Hematopoietic multipotent progenitor cell treated with erythropoietin and hydrocortisone succinate and interleukin-3 and kit ligand, for 6 days (in vitro differentiated cells): Measurements from ENCODE around the gene ANKS3.
A peak's percentile ranks its signal among the peaks of the same experiment; 100 is the strongest.

Source experiments
- DNase-seq: peaks from one replicate; pipeline ENCODE4 v3.0.0-alpha.2; 2015

ANKS3 gene, protein sequence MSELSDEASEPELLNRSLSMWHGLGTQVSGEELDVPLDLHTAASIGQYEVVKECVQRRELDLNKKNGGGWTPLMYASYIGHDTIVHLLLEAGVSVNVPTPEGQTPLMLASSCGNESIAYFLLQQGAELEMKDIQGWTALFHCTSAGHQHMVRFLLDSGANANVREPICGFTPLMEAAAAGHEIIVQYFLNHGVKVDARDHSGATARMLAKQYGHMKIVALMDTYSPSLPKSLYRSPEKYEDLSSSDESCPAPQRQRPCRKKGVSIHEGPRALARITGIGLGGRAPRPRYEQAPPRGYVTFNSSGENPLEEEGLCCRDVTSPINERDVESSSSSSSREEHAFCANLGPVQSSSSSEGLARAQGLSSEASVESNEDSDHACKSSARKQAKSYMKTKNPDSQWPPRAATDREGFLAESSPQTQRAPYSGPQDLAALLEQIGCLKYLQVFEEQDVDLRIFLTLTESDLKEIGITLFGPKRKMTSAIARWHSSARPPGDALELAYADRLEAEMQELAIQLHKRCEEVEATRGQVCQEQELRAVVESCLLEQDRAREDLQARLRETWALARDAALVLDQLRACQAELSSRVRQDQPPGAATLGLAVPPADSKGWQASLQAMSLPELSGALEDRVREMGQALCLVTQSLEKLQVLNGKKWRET

DNA sequence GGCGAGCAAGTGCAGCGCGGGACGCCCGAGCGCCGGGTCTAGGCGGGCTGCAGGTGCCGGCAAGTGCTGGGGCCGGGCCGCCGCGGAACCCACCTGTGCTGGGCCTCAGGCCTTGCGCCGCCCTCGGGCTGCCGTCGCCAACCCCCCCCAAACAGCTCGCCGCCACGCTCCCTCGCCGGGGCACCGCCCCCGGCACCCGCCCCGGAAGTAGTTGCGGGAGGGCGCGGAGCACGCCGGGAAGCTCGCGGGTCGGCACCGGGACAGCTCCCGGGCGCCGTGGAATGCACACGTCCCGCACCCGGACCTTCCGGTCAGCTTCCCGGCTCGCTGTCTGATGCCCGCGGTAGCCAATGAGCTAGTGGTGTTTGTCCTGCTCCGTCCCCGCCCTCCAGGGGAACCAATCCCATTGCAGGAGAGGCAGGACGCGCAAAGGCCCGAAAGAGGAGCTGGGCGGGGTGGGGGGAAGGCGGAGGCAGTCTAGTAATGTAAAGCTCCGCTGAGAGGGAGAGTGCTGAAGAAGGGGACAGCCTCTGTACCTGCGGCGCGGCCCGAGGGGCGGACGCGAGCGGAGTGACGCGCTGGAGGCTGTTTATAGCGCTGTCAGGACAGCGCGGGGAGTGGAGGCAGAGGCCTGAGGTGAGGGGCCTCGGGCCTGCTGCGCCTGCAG lies at the start of gene ANKS3, which contains the start of gene DNAAF8:
Gene ANKS3, minus strand, starts transcription at position 209 of the 667 bp plus-strand sequence. CDS start 4,122 bp downstream, outside the sequence.
Gene DNAAF8, plus strand, starts transcription at position 475 of the 667 bp plus-strand sequence. CDS start 1,978 bp downstream, outside the sequence.
- peak; percentile 98 for DNase-seq

DNA sequence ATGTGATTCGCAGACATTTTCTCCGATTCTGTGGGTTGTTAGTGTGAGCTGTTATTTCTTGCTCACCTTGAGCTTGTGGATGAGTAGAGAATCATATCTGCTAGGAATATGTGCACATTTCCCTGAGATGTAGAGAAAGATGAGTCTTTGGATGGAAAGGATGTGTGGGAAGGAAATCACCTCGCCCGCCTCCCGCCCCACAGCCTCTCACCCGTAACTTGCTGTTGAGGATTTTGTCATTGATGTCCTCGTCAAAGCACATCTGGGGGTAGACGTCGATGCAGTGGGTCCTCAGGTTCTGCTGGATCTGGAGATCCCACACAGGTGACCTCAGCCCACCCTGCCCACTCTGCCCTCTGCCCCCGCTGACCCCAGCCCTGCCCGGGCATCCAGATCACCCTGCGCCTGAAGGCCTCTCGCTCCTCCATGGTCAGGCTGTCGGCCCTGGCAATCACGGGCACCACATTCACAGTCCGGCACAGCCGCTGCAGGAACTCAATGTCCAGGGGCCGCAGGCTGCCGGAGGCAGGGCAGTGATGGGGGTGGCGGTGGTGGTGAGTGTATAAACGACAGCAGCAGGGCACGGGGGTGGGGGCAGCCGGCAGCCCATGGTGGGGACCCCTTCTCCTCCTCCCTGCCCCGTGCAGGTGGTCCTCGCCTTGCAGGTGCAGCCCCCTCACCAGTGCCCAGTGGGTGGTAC lies 49.3 kb upstream of the ANKS3 start:
- no peak for DNase-seq

DNA sequence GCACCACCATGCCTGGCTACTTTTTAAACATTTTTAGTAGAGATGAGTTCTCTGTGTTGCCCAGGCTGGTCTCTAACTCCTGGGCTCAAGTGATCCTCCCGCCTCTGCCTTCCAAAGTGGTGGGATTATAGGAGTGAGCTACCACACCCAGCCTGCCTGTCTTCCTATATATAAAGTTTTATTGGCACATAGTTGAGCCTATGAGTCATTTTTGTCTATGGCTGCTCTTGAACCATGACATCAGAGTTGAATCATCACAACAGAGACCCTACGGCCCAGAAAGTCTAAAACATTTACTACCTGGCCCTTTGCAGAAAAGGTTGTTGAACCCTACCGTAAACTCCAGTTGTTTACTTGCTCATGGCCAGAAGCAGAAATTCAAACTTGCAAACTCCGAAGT lies 46.2 kb upstream of the ANKS3 start:
- DNase-seq: no peak

DNA sequence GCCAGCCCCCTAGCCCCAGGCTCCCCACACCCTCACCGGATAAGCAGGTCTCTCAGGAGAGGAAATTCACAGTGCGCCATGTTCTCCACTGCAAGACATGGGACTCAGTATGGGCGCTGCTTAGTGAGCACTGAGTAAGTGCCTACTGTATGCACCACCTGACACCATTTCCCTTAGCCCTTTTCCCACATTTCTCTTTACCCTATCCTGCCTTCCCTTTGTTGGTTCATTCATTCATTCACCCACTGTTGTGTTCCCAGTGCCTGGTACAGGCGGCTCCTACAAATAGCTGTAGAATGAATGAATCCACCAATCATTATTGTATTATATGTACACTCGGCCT lies 44.0 kb upstream of the ANKS3 start:
- DNase-seq: no peak

DNA sequence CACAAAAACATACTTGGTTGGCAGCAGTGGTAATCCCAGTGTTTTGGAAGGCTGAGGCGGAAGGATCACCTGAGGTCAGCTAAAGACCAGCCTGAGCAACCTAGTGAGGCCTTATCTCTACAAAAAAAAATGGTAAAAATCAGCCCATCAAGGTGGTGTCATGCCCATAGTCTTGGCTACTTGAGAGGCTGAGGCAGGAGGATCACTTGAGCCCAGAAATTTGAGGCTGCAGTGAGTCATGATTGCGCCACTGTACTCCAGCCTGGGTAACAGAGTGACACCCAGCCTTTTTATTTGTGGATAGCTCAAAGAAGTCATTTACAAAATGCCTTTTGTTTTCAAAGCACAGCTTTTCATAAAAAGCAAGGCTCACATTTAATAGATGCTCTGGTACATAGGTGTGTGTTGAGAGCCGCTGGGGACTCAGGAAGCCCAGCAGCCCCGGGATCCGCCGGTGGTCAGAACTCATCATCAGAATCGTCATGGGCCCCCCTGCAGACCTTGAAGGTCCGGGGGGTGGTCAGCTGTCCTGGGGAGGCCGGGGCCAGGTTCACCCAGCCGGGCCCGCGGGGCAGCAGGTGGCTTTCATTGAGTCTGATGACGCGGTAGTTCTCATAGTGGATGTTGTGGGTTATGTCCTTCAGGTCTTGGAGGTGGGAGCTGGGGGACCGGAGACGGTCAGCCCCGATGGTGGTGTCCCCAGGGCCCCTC lies 43.4 kb upstream of the ANKS3 start:
- no peak for DNase-seq

DNA sequence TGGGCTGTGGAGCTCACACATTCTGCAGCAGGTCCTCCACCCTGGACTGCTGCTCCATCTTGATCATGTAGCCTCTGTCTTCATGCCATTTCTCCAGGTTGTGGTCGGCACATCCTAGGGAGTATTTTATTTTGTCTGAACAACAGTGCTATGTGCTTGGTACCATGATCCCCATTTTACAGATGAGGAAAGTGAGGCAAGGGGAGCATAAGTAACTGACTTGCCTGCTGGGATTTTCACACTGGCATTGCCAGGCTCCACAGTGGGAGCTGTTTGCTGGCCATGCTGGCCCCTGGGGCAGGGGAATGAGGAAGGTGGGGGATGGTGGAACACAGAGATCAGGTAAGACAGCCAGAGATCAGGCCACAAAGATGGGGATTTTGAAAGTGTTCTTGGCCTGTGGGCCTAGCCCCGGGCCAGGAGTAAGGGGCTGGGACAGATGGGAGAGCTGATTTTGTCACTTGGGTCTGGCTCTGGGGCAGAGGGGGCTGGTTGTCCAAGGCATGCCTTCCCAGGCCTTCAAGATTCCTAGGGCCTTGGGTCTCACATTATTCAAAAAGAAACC lies 42.2 kb upstream of the ANKS3 start:
- DNase-seq: no peak

DNA sequence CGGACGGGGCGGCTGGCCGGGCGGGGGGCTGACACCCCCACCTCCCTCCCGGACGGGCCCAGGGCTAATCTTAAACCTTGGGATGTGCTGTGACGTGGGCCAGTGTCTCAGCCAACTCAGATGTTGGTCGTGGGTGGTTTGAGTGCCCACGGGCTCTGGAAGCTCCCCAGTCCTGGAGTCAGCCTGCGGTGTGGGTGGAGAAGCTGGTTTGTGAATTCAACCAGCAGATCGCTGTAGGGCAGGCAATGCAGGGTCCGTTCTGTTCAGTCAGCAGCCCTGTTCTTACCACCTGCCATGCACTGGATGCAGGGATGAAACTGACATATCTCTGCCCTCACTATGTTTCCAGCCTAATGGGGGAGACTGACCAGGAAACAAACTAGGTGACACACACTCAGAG lies 40.9 kb upstream of the ANKS3 start:
- no peak for DNase-seq

DNA sequence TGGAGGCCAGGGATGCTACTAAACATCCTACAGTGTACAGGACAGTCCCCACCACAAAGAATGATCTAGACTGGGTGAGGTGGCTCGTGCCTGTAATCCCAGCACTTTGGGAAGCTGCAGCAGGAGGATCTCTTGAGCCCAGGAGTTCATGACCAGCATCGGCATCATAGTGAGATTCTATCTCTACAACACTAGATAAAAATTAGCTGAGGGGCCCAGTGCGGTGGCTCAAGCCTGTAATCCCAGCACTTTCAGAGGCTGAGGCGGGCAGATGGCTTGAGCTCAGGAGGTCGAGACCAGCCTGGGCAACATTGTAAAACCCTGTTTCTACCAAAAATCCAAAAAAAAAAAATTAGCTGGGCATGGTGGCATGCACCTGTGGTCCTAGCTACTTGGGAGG lies 38.3 kb upstream of the ANKS3 start:
- no peak for DNase-seq

DNA sequence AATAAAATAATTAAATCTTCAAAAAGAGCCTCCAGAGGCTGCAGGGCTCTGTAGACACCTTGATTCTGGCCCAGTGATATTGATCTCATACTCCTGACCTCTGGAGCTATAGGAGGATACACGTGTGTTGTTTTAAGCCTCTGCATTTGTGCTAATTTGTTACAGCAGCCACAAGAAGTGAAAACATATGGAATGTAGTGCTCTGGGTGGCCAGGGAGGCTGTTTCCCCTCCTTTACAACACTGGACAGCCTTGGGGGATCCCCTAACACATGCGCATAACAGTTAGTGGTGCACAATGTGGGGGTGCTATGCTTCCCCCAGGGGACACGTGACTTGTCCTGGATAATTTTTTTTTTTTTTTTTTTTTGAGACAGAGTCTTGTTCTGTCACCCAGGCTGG lies 37.6 kb upstream of the ANKS3 start:
- DNase-seq: no peak

DNA sequence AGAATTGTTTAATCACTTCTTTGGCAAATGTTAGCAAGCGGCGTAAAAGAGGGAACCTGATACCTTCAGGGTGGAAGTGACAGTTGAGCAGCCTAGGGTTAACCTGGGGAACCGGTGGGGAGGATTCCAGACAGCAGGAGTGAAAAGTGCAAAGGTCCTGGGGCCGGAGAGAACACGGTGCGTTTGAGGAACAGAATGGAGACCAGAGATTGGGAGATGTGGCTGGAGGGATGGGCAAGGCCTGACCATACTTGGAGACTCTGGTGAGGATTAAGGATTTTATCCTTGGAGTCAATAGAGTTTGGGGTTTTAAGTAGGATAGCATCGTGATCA lies 35.2 kb upstream of the ANKS3 start:
- no peak for DNase-seq

DNA sequence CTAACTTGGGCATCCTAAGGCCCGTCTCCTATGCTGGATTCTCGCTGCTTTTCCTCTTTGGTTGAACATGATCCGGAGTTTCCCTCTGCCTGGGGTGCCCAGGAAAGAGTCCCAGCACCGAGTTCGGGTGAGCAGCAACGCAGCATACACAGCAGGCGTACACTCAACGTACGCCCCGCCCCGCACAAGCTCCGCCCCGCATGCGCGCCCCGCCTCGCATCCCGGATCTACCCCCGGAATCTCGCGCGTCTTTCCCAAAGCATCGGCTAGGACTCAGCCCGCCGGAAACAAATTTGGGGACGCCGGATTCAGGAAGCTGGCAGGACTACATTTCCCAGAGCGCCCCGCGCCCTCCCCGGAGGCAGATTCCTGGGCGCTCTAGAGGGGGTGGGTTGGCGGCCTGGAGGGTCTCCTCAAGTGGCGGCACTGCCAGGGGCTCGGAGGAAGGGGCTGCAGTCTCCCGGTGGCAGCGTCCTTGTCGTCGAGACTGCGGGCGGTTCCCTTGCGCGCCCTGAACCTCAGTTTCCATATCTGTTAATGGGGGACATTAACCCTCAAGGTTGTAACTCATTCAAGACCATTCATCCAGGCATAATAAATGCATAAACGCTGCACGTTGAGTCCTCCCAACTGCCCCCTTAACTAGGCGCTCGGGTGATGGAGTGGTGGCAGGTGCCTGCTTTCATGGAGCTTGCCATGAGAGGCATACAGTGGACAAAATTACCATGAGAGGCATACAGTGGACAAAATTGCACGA lies 34.7 kb upstream of the ANKS3 start:
- peak; percentile 97 for DNase-seq

DNA sequence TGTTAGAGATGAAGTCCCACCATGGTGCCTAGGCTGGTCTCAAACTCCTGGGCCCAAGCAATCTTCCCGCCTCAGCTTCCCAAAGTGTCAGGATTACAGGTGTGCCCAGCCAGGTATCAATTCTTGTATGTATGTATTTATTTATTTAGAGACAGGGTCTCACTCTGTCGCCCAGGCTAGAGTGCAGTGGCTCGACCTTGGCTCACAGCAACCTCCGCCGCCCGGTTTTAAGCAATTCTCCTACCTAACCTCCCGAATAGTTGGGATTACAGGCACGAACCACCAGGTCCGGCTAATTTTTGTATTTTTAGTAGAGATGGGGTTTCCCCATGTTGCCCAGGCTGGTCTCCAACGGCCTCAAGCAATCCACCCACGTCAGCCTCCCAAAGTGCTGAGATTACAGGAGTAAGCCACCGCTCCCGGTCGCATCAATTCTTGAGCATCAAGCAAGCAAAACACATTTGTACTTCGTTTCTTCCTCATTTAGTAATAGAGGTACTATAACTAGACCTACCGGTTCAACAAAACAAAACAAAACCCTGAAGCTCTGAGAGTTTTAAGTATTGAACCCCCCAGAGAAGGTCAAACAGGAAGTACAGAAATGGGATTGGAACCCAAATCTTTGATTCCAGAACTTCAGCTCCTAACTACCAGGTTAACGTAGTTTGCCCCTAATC lies 33.9 kb upstream of the ANKS3 start:
- peak; percentile 45 for DNase-seq

DNA sequence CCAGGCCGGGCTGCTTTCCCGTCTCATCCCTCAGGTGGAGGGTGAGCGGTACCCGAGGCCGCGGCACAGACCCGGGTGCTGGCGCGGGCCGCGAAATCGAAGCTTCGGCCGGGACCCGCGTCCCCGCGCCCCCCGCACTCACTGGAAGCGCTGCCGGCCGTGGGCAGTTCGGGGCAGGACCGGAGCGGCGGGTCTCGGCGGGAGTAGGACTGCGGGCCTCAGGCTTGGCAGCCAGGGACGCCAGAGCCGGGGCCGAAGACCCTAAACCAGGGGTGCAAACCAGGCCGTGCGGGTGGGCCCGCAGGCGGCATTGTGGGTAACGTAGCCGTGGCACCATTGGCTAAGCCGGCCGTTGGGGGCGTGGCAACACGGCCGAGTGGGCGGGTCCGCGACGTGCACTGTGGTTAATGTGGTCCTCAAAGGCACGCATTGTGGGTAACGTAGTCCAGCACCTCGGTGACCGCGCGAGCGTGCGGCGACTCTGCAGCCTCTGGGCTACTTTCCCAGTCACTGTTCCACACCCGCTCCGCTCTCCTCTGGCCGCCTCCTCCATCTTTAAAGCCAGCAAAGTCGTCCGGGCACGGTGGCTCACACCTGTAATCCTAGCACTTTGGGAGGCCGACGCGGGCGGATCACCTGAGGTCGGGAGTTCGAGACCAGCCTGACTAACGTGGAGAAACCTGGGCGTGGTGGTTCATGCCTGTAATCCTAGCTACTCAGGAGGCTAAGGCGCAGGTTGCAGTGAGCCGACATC lies 33.0 kb upstream of the ANKS3 start, which contains the start of gene ZNF500:
Gene ZNF500, minus strand, starts transcription at position 288 of the 754 bp plus-strand sequence. CDS start 1,184 bp downstream, outside the sequence.
- peak; percentile 97 for DNase-seq

DNA sequence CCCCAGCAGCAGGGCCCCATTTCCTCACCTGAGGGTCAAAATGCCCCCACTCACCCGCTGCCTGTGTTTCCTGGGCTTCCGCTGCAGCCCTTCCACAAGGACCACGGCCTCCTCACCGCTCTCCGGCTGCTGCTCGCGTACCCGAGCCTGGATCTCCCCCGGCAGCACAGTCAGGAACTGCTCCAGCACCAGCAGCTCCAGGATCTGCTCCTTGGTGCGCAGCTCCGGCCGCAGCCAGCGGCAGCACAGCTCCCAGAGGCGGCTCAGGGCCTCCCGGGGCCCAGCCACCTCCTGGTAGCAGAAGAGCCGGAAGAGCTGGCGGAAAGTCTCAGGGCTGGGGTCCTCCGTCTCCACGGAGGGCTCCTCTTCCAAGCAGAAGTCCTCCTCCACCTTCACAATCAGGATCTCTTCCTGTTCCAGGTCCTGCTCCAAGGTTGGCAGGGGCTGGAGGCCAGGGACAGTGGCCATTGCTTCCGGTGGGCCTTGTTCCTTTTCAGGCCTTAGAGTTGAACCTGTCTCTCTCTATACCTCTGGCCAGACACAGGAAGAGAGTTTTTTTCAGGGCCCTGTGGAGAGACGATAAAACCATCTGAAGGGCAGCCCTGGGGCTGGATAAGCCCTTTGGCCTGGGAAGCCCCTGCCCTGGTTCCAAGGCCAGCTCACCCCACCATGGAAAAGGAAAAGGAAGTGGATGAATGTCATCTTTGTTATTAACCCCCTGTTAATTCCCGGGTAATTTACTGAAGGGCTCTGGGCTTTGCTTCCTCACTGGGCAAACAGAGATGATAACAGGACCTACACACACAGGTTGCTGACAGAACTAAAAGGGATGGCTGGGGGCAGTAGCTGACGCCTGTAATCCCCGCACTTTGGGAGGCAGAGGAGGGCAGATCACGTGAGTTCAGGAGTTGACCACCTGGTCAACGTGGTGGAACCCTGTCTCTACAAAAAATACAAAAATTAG lies 31.7 kb upstream of the ANKS3 start:
- DNase-seq: no peak

DNA sequence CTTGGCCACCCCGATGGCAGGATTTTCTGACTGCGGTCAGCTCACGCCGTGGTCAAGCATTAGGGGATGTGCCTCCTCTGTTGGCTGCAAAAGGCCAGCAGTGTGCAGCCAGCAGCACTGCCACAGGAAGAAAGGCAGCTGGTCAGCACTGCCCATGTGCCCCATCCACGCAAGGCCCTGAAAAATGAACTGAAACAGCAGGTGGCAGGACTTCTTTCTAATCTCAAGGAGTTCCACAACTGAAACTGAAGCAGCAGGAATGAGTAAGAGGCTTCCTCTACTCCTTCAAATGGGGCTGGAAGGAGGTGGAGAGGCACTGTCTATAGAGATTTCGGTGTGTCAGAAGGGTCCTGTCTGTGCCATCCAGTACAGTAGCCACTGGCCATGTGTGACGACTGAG lies 29.7 kb upstream of the ANKS3 start:
- DNase-seq: no peak

DNA sequence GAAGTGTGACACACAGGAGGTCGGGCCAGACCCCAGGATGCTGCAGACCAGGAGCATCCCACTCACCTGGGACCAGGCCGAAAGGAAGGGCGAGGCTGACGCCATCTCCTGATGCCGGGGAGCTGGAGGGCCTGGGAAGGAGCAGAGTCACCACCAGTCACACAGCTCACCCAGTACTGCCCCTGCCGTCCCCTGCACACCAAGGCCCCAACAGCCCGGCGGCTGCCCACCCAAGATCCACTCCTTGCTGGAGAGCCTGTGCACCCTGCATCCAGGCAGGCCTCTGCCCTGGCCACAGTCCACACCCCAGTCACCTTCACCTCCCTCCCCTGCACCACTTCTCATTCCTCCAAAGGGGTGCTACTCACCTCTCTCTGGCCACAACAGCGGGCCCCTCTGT lies 28.1 kb upstream of the ANKS3 start:
- no peak for DNase-seq

DNA sequence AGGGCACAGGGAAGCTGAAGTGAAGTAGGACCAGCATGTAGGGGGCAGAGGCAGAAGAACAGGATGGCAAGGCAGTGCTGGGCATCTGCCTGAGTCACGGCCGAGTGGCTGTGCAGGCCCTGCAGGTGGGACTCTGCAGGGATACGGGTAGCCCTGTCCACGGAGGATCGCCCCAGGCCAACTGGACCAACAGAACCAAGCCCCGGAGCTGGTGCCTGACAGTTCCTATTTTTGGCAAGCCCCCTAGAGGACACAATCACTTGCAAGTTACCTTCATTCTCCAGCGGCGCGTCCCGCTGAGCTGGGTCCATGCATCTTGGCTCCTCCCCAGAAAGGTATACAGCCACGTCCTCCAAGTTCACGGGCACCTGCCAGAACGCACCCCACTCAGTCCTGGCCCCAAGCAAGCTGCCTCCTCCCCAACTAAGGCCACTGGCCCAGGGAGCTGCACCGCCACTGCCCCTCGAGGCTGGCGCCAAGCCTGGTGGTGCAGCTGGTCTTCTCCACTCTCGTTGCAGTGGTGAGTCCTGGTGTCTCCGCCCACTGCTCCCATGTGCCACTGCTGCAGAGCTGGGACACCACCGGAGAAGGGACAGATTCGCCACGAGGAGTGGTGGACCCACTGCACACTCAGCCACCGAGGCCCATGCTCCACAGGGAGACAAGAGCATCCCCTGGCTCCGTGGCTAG lies 26.3 kb upstream of the ANKS3 start:
- DNase-seq: no peak

DNA sequence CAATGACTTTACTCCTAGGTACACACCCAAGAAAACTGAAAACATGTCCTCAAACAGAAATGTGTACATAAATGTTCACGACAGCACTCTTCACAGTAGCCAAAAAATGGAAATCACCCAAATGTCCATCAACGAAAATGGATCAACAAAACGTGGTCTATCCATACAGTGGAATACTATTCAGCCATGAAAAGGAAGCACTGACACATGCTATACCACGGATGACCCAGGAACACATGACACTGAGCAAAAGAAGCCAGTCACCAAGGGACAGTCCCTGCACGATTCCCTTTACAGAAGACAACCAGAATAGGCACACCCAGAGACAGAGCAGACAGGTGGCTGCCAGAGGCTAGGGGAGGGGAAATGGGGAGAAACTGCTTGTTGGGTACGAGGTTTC lies 21.6 kb upstream of the ANKS3 start:
- DNase-seq: no peak
